HG03575 (cell line): Measurements from ENCODE around the gene CERS2.

Experiments used
- ATAC-seq: cut with Tn5 transposase; IDR thresholded peaks from one replicate; pipeline ENCODE4 v1.9.1; 2021; ENCODE audit not compliant: unreplicated experiment, insufficient number of reproducible peaks, low FRiP score; ENCODE audit errors: extremely low read depth

CERS2 gene

GRCh38 chr1:150974580-150975478 is at the start of gene CERS2:
Gene CERS2, minus strand, starts transcription at chr1:150974835. Its CDS starts 5,745 bp downstream, at chr1:150969090.
- no peak for ATAC-seq

- ATAC-seq, result no peak
These were observed 38.9 kb upstream of the CERS2 start for GRCh38 chr1:151013518-151013917.

GRCh38 chr1:151012684-151013471 is 38.2 kb upstream of the CERS2 start:
- no peak for ATAC-seq

- no peak for ATAC-seq
These were observed 36.7 kb upstream of the CERS2 start for GRCh38 chr1:151011154-151011850.

- no peak for ATAC-seq
These were observed 35.7 kb upstream of the CERS2 start for GRCh38 chr1:151010346-151010726.

GRCh38 chr1:151009674-151010345 is 35.2 kb upstream of the CERS2 start:
- no peak for ATAC-seq

- ATAC-seq, result no peak
These were observed 34.6 kb upstream of the CERS2 start for GRCh38 chr1:151009206-151009587.

- ATAC-seq, result no peak
These were observed 33.9 kb upstream of the CERS2 start, which contains the start of gene PRUNE1 for GRCh38 chr1:151008244-151009205. Gene PRUNE1, plus strand, starts transcription at chr1:151008449. Its CDS starts 184 bp downstream, at chr1:151008633.

- no peak for ATAC-seq
These were observed 33.2 kb upstream of the CERS2 start for GRCh38 chr1:151007853-151008243.

GRCh38 chr1:151006327-151007052 is 31.9 kb upstream of the CERS2 start, which contains the start of gene MINDY1:
Gene MINDY1, minus strand, starts transcription at chr1:151006902. Its CDS starts 4,285 bp downstream, at chr1:151002617.
- no peak for ATAC-seq

GRCh38 chr1:151005729-151006319 is 31.2 kb upstream of the CERS2 start:
- ATAC-seq, result no peak

- no peak for ATAC-seq
These were observed 28.5 kb upstream of the CERS2 start for GRCh38 chr1:151003180-151003579.

- no peak for ATAC-seq
These were observed 28.0 kb upstream of the CERS2 start for GRCh38 chr1:151002611-151003010.

GRCh38 chr1:151002051-151002450 is 27.4 kb upstream of the CERS2 start:
- ATAC-seq, result no peak

- no peak for ATAC-seq
These were observed 27.0 kb upstream of the CERS2 start for GRCh38 chr1:151001602-151002001.

GRCh38 chr1:151000408-151000807 is 25.8 kb upstream of the CERS2 start:
- ATAC-seq, result no peak

- ATAC-seq, result no peak
These were observed 25.3 kb upstream of the CERS2 start for GRCh38 chr1:150999926-151000325.
